Endothelial cell of umbilical vein (primary cell): ENCODE measurements around the gene TMF1. TPM values are rescaled to one million over a fixed set of nuclear protein-coding genes. Genes with fewer than 3 reads are reported as not detected.

Source experiments
- BruUV-seq: library from RNA; stranded (reverse); fragments of 400-500 nt; replicated peaks from 2 replicates; lab custom pipeline; 2021; lab: Mats Ljungman, UMichigan
- CTCF ChIA-PET: fragments of 300-600, 350-600 bp; sonication (Branson Sonifier 250); formaldehyde crosslinking; loops from one replicate; lab custom pipeline; 2021; ENCODE audit warnings: antibody characterized with exemption, inconsistent platforms; lab: Charles Lee
- POLR2A ChIA-PET: fragments of 300-600, 350-600 bp; sonication (Branson Sonifier 250); formaldehyde crosslinking; loops from one replicate; lab custom pipeline; 2021; ENCODE audit warnings: antibody characterized with exemption, inconsistent platforms; lab: Charles Lee
- DNase-seq: peaks from one replicate; pipeline ENCODE4 v3.0.0-alpha.2; 2011; ENCODE audit warnings: low read depth, low spot score
- FAIRE-seq: peaks from 2 replicates; lab custom pipeline; 2011; peaks lifted over from hg19 to GRCh38; lab: Jason Lieb, UNC
- H2AFZ ChIP-seq: 2 replicates; pipeline ENCODE4 v1.6.0; 2012; ENCODE audit warnings: low read depth, low read length, control low read depth, inconsistent platforms
- H3K27ac ChIP-seq: 2 replicates; pipeline ENCODE4 v1.5.1; 2011; ENCODE audit warnings: low read depth, mild to moderate bottlenecking, control low read depth, low read length, moderate library complexity; ENCODE audit not compliant: insufficient read depth
- H3K27me3 ChIP-seq, 2 experiments: 2 replicates each; pipeline versions ENCODE4 v1.6.0 to v1.6.1; 2011; ENCODE audit warnings: low read length in 2 of 2, mixed read lengths in 1 of 2; ENCODE audit not compliant: control insufficient read depth in 2 of 2, insufficient read depth in 2 of 2
- H3K36me3 ChIP-seq, 2 experiments: 2 replicates in 1 of 2; 3 replicates in 1 of 2; pipeline ENCODE4 v1.5.1; 2011; ENCODE audit warnings: low read length in 2 of 2, mild to moderate bottlenecking in 1 of 2, moderate library complexity in 1 of 2; ENCODE audit not compliant: control insufficient read depth in 2 of 2, insufficient read depth in 2 of 2; ENCODE audit errors: extremely low read depth in 1 of 2
- H3K4me1 ChIP-seq: 3 replicates; pipeline ENCODE4 v1.5.1; 2011; ENCODE audit warnings: mild to moderate bottlenecking, low read length; ENCODE audit not compliant: control insufficient read depth, insufficient read depth; ENCODE audit errors: extremely low read depth
- H3K4me2 ChIP-seq: 2 replicates; pipeline ENCODE4 v1.6.1; 2011; ENCODE audit warnings: low read length, control low read depth, mixed read lengths; ENCODE audit not compliant: insufficient read depth
- H3K4me3 ChIP-seq, 3 experiments: fragments of 200-600 bp in 1 of 3; sonication (generic), shearing (Covaris generic) in 1 of 3; replicated peaks in 1 of 3; 2 replicates each; pipeline ENCODE4 v1.5.1; 2011 to 2016; ENCODE audit warnings: control low read depth in 3 of 3, low read length in 3 of 3, mild to moderate bottlenecking in 2 of 3, inconsistent platforms in 1 of 3, low read depth in 1 of 3, moderate library complexity in 1 of 3; ENCODE audit not compliant: insufficient read depth in 1 of 3
- H3K79me2 ChIP-seq: 2 replicates; pipeline ENCODE4 v1.6.0; 2012; ENCODE audit warnings: low read length, inconsistent platforms; ENCODE audit not compliant: control insufficient read depth, insufficient read depth
- H3K9ac ChIP-seq: replicated peaks from 2 replicates; pipeline ENCODE3; 2011; ENCODE audit warnings: low read length, control low read depth; ENCODE audit not compliant: insufficient read depth; ENCODE audit errors: extremely low read depth
- H3K9me1 ChIP-seq: replicated peaks from 3 replicates; pipeline ENCODE4 v1.6.0; 2011; ENCODE audit warnings: mild to moderate bottlenecking, low read length; ENCODE audit not compliant: control insufficient read depth, insufficient read depth; ENCODE audit errors: extremely low read depth
- H3K9me3 ChIP-seq: replicated peaks from 2 replicates; pipeline ENCODE4 v1.5.1; 2012; ENCODE audit warnings: low read length, inconsistent platforms; ENCODE audit not compliant: control insufficient read depth, insufficient read depth
- H4K20me1 ChIP-seq: replicated peaks from 2 replicates; pipeline ENCODE3; 2011; ENCODE audit warnings: mild to moderate bottlenecking, low read length; ENCODE audit not compliant: control insufficient read depth, insufficient read depth; ENCODE audit errors: extremely low read depth
- CTCF ChIP-seq, 2 donors: IDR thresholded peaks; 1 replicate in 1 of 2; 2 replicates in 1 of 2; pipeline ENCODE4 v1.5.1; 2011; ENCODE audit warnings: low read length in 2 of 2, mild to moderate bottlenecking in 2 of 2, moderate library complexity in 2 of 2, control low read depth in 1 of 2, inconsistent platforms in 1 of 2, low read depth in 1 of 2; ENCODE audit not compliant: insufficient read depth in 1 of 2; ENCODE audit errors: extremely low read depth in 1 of 2
- FOS ChIP-seq: IDR thresholded peaks from 2 replicates; pipeline ENCODE4 v1.6.1; 2011; ENCODE audit warnings: mild to moderate bottlenecking, low read length, moderate library complexity, borderline replicate concordance; ENCODE audit not compliant: insufficient read depth
- GATA2 ChIP-seq: IDR thresholded peaks from 2 replicates; pipeline ENCODE4 v1.7.0; 2011; ENCODE audit warnings: low read depth, mild to moderate bottlenecking, moderate library complexity, mixed read lengths, low read length; ENCODE audit not compliant: insufficient read length, insufficient read depth
- JUN ChIP-seq: IDR thresholded peaks from 2 replicates; pipeline ENCODE4 v1.6.1; 2011; ENCODE audit warnings: borderline replicate concordance, low read depth; ENCODE audit not compliant: insufficient read length, insufficient read depth
- MAX ChIP-seq: IDR thresholded peaks from 2 replicates; pipeline ENCODE4 v1.6.1; 2011; ENCODE audit not compliant: insufficient read depth, insufficient read length
- dilution Hi-C: fragments of 300-500 bp; cut with MboI; formaldehyde crosslinking; loops from one replicate; pipeline ENCODE4 v1.15.0; 2019; ENCODE audit warnings: low sequenced_read_pairs; ENCODE audit not compliant: extremely low pct_ligation_motif_present
- intact Hi-C: fragments of 100-400 bp; cut with micrococcal nuclease; formaldehyde crosslinking; loops from one replicate; pipeline ENCODE4 v1.10.0; 2022
- polyA plus RNA-seq, 4 experiments: library from polyadenylated mRNA; depleted of rRNA in 3 of 4; stranded (reverse) in 3 of 4; unstranded in 1 of 4; fragments of >200 nt; gene quantifications; 2 replicates each; pipeline versions ENCODE4 v1.2.1 to v1.2.3, GENCODE V29; 2011 to 2012; ENCODE audit warnings: missing spikeins in 1 of 4
- total RNA-seq: library from RNA; stranded (reverse); gene quantifications from 2 replicates; pipeline ENCODE4 v1.2.3, GENCODE V29; 2021

TMF1 gene
- total and polyA plus RNA-seq, 2 donors (not counting 3 experiments of a cell fraction or from before 2014, with no cell fraction given) = 3.7 to 32.7 TPM

- H2AFZ ChIP-seq = no peak overlapping the region
- no peaks in the 10 kb centered on the region for H4K20me1 ChIP-seq
- H3K9ac ChIP-seq = no peak overlapping the region
- H3K4me3 ChIP-seq = no peak overlapping the region
- FAIRE-seq (peak; percentile 47), DNase-seq (peak; percentile 22)
- BruUV-seq = no TSS peak
- no peak overlapping the region for H3K27ac ChIP-seq
- POLR2A ChIA-PET = no interaction called here
- TF ChIP-seq GATA2 (no peak), JUN (no peak), FOS (peak; percentile 42)
- CTCF ChIA-PET = no interaction called here
- H3K4me2 ChIP-seq = no peak overlapping the region
- no peaks in the 10 kb centered on the region for H3K9me1 ChIP-seq
- no peaks in the 10 kb centered on the region for H3K9me3 ChIP-seq
- peaks cover 27 to 30% of the 10 kb centered on the region in 2 experiments for H3K36me3 ChIP-seq
- dilution Hi-C loops (no loop called here), intact Hi-C loops (no loop called here)
- H3K79me2 ChIP-seq = no peaks in the 10 kb centered on the region
- no peaks in the 10 kb centered on the region for H3K27me3 ChIP-seq
- H3K4me1 ChIP-seq = no peaks in the 10 kb centered on the region
Observed at GRCh38 chr3:68988740-68989139, 63.4 kb downstream of the TMF1 start.

GRCh38 chr3:68987322-68987721, 64.8 kb downstream of the TMF1 start:
- H3K36me3 ChIP-seq = peaks cover 29 to 30% of the 10 kb centered on the region in 2 experiments
- H3K4me3 ChIP-seq = no peak overlapping the region
- dilution Hi-C loops = no loop called here
- no peak for FAIRE-seq
- no TSS peak for BruUV-seq
- no peaks in the 10 kb centered on the region for H3K9me1 ChIP-seq
- no peak for TF ChIP-seq CTCF (IDR thresholded peaks at IDR 0.05; ENCODE audit: extremely low read depth in 1 of 2, insufficient read depth in 1 of 2, low read depth in 1 of 2, low read length in 2 of 2)
- no peak for TF ChIP-seq MAX
- ChIA-PET POLR2A (no interaction called here), CTCF (no interaction called here)
- no peaks in the 10 kb centered on the region for H4K20me1 ChIP-seq
- H3K79me2 ChIP-seq = no peaks in the 10 kb centered on the region
- no peak overlapping the region for H2AFZ ChIP-seq
- DNase-seq = no peak
- H3K4me2 ChIP-seq = no peak overlapping the region
- no peaks in the 10 kb centered on the region for H3K9me3 ChIP-seq
- no peak overlapping the region for H3K9ac ChIP-seq
- H3K4me1 ChIP-seq = no peaks in the 10 kb centered on the region
- no peak overlapping the region for H3K27ac ChIP-seq
- intact Hi-C loops = no loop called here
- no peaks in the 10 kb centered on the region for H3K27me3 ChIP-seq
